ENCODE measurements around the gene CPNE4.

DNA sequence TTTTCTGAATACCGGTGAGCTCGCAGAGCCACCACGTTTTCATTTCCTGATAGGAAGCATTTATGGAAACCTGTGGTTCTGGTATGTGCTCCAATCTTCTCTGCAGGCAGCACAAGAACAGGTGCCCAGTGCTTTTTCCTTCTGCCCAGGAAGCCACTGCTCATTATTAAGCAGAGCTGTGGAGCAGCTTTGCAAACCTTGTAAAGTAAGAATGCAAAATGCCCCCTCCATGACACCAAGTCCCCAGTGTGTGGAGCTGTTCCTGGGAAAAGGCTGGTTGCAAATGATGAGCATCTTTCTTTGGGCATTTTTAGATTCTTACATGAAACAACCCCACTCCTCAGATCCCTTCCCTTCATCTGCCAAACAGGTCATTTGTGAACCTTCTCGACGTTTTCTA is 466.4 kb downstream of the CPNE4 start:
- TF ChIP-seq TAF1 (IDR thresholded peaks at IDR 0.05; ENCODE audit: borderline replicate concordance, insufficient read depth, low read length) = no peak
- TF ChIP-seq POLR2AphosphoS5 (IDR thresholded peaks at IDR 0.05; ENCODE audit: low read depth, low read length) = no peak
- TF ChIP-seq, protein P1, sequence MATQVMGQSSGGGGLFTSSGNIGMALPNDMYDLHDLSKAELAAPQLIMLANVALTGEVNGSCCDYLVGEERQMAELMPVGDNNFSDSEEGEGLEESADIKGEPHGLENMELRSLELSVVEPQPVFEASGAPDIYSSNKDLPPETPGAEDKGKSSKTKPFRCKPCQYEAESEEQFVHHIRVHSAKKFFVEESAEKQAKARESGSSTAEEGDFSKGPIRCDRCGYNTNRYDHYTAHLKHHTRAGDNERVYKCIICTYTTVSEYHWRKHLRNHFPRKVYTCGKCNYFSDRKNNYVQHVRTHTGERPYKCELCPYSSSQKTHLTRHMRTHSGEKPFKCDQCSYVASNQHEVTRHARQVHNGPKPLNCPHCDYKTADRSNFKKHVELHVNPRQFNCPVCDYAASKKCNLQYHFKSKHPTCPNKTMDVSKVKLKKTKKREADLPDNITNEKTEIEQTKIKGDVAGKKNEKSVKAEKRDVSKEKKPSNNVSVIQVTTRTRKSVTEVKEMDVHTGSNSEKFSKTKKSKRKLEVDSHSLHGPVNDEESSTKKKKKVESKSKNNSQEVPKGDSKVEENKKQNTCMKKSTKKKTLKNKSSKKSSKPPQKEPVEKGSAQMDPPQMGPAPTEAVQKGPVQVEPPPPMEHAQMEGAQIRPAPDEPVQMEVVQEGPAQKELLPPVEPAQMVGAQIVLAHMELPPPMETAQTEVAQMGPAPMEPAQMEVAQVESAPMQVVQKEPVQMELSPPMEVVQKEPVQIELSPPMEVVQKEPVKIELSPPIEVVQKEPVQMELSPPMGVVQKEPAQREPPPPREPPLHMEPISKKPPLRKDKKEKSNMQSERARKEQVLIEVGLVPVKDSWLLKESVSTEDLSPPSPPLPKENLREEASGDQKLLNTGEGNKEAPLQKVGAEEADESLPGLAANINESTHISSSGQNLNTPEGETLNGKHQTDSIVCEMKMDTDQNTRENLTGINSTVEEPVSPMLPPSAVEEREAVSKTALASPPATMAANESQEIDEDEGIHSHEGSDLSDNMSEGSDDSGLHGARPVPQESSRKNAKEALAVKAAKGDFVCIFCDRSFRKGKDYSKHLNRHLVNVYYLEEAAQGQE (IDR thresholded peaks at IDR 0.05; ENCODE audit: insufficient read depth in 1 of 2, low read depth in 2 of 2, low read length in 2 of 2) = no peak
- no peak for TF ChIP-seq SIN3A (IDR thresholded peaks at IDR 0.05; ENCODE audit: borderline replicate concordance, insufficient read depth, low read length)
- TF ChIP-seq FOXP2 (optimal IDR thresholded peaks at IDR 0.05; ENCODE audit: borderline replicate concordance, extremely low read depth, extremely low read length, insufficient read depth) = no peak
